HFFc6 (cell line): Measurements from ENCODE around the gene ZNF554. TPM values are rescaled to one million over a fixed set of nuclear protein-coding genes. Genes with fewer than 3 reads are reported as not detected.

Experiments used
- DNase-seq: peaks from one replicate; pipeline ENCODE4 v3.0.0-alpha.2; 2018
- H3K27ac Mint-ChIP-seq: 2 replicates; pipeline ENCODE4 v1.8.0; 2020; ENCODE audit warnings: mild to moderate bottlenecking, mixed read lengths
- H3K27me3 Mint-ChIP-seq: 2 replicates; pipeline ENCODE4 v1.8.0; 2021; ENCODE audit warnings: mild to moderate bottlenecking, moderate library complexity, mixed read lengths; ENCODE audit not compliant: insufficient read depth
- H3K36me3 Mint-ChIP-seq: 2 replicates; pipeline ENCODE4 v1.8.0; 2021; ENCODE audit warnings: low read depth, mixed read lengths
- H3K4me1 Mint-ChIP-seq: 2 replicates; pipeline ENCODE4 v1.8.0; 2020; ENCODE audit warnings: low read depth, mixed read lengths
- H3K4me3 Mint-ChIP-seq: 2 replicates; pipeline ENCODE4 v1.8.0; 2020; ENCODE audit warnings: mild to moderate bottlenecking, moderate library complexity, mixed read lengths
- H3K9me3 Mint-ChIP-seq: 2 replicates; pipeline ENCODE4 v1.8.0; 2020; ENCODE audit warnings: mild to moderate bottlenecking, mixed read lengths
- CTCF ChIP-seq: fragments of 200-600 bp; sonication (generic); IDR thresholded peaks from 2 replicates; pipeline ENCODE4 v1.5.0; 2021; ENCODE audit warnings: antibody characterized with exemption, mild to moderate bottlenecking
- total RNA-seq, 6 experiments: library from RNA; stranded (reverse); fragmentation: NEBNext Ultra II Directional; extraction: Animal tissue kit (Norgen Biotek cat#: 25700); gene quantifications; 2 replicates in 1 of 6; 3 replicates in 5 of 6; pipeline ENCODE4 v1.2.3, GENCODE V29; 2021

Gene ZNF554
- total RNA-seq, 6 experiments from 2014 or later = 1.6 to 2.4 (median 2.2) TPM

GRCh38 chr19:2798158-2798685, 21.4 kb upstream of the ZNF554 start:
- Mint-ChIP-seq H3K4me1 (no peaks in the 10 kb centered on the region), H3K27ac (no peak overlapping the region), H3K36me3 (peaks cover 23% of the 10 kb centered on the region), H3K9me3 (no peaks in the 10 kb centered on the region), H3K27me3 (peaks cover 2% of the 10 kb centered on the region), H3K4me3 (no peak overlapping the region)
- DNase-seq = no peak
- TF ChIP-seq CTCF = no peak

- Mint-ChIP-seq H3K4me3 (no peak overlapping the region), H3K27me3 (peaks cover 2% of the 10 kb centered on the region), H3K27ac (peak overlapping the region; percentile 40; the same call in 1 of the 2 replicates), H3K36me3 (peaks cover 24% of the 10 kb centered on the region), H3K9me3 (no peaks in the 10 kb centered on the region), H3K4me1 (no peaks in the 10 kb centered on the region)
- no peak for TF ChIP-seq CTCF
- DNase-seq = no peak
Measured at GRCh38 chr19:2798733-2799132, 20.9 kb upstream of the ZNF554 start.

GRCh38 chr19:2799273-2800020, 20.2 kb upstream of the ZNF554 start:
- H3K27ac Mint-ChIP-seq = peak overlapping the region; percentile 40; the same call in 1 of the 2 replicates

GRCh38 chr19:2800506-2800905, 19.2 kb upstream of the ZNF554 start:
- Mint-ChIP-seq H3K27me3 (peaks cover 2% of the 10 kb centered on the region), H3K36me3 (peaks cover 32% of the 10 kb centered on the region), H3K27ac (no peak overlapping the region), H3K4me3 (no peak overlapping the region), H3K9me3 (no peaks in the 10 kb centered on the region), H3K4me1 (no peaks in the 10 kb centered on the region)
- TF ChIP-seq CTCF = no peak
- no peak for DNase-seq

More at GRCh38 chr19:2799273-2800020, 20.2 kb upstream of the ZNF554 start:
- DNase-seq = no peak
- Mint-ChIP-seq H3K36me3 (peaks cover 24% of the 10 kb centered on the region), H3K27me3 (peaks cover 2% of the 10 kb centered on the region), H3K9me3 (no peaks in the 10 kb centered on the region), H3K4me1 (no peaks in the 10 kb centered on the region), H3K4me3 (no peak overlapping the region)
- TF ChIP-seq CTCF = no peak

- no peak overlapping the region for H3K27ac Mint-ChIP-seq
- H3K4me3 Mint-ChIP-seq = no peak overlapping the region
- no peaks in the 10 kb centered on the region for H3K9me3 Mint-ChIP-seq
- peaks cover 2% of the 10 kb centered on the region for H3K27me3 Mint-ChIP-seq
- H3K4me1 Mint-ChIP-seq = no peaks in the 10 kb centered on the region
- DNase-seq = no peak
- peaks cover 32% of the 10 kb centered on the region for H3K36me3 Mint-ChIP-seq
- no peak for TF ChIP-seq CTCF
Measured at GRCh38 chr19:2802826-2803225, 16.8 kb upstream of the ZNF554 start.
